ENCODE measurements around the gene CHST13. TPM values are rescaled to one million over a fixed set of nuclear protein-coding genes. Genes with fewer than 3 reads are reported as not detected.
"Not testable (repeated sequence)": the region's sequence is repeated elsewhere in the genome, so short reads cannot be mapped to it uniquely, and the experiment has no call there.

The CHST13 gene
- total RNA-seq, 2 donors from 2014 or later, result 0.15 to 0.18 TPM

DNA sequence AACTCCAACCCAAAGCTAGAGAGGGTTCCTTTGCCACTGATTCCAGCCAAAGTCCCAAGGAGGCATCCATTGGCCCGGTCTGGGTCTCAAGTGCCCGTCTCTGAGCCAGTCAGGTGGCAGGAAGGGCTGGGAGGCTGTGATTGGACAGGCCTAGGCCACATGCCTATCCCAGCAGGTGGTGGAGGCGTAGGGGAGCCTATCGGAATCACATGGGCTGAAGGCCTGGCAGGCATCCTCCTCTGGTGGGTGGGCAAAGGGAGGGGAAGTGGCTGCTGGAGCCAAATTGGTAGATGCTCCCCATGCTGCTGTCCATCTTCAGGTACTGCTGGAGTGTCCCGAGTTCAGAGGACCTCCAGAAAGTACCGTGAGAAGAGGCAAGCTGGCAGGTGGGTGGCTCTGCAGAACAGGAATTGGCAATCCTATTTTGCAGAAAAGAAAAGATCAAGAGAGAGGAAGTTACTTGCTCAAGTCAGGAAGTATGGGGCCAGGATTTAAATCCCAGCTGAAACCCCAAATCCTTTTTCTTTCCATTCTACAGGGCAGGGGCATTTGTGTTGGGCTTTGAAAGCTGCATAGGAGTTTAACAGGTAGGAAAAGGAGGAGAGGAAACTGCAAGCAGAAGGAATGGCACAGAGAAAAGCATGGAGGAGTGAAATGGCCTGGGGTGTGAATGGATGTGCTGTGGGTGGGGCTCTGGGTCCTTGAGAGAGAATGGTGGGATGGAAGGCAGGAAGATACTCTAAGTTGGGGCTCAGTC, 3.7 kb downstream of the CHST13 start:
- H3K9me3 ChIP-seq (ENCODE audit: control insufficient read depth, low read length, poor library complexity, severe bottlenecking), result no peaks in the 10 kb centered on the region
- Mint-ChIP-seq H3K36me3 (ENCODE audit: low read depth) (no peaks in the 10 kb centered on the region), H3K4me1 (no peaks in the 10 kb centered on the region), H3K4me3 (no peak overlapping the region), H3K27ac (no peak overlapping the region), H3K27me3 (peaks cover 32% of the 10 kb centered on the region)
- ATAC-seq (no peak), DNase-seq (no peak)

DNA sequence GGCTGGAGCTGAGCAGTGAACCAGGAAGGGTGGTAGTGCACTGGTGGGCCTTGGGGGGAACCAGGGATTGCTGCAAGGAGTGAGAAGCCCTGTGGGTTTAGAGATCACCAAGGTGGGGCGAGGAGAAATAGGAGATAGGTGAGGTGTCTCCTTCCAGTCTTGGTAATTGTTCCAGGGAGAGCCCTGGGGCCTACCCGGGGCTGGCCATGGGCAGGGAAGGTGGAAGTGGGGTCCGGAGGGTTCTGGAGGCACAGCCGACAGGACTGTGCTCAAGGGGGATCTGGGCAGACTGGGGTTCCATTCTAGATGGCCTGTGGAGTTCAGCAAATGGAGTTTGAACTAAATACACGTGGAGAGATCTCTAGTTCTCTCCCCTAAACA, 4.5 kb downstream of the CHST13 start:
- H3K4me3 Mint-ChIP-seq, result no peak overlapping the region
- no peaks in the 10 kb centered on the region for H3K4me1 Mint-ChIP-seq
- no peak overlapping the region for H3K27ac Mint-ChIP-seq
- no peaks in the 10 kb centered on the region for H3K36me3 Mint-ChIP-seq (ENCODE audit: low read depth)
- H3K9me3 ChIP-seq (ENCODE audit: control insufficient read depth, low read length, poor library complexity, severe bottlenecking), result no peaks in the 10 kb centered on the region
- ATAC-seq (no peak), DNase-seq (no peak)
- peaks cover 26% of the 10 kb centered on the region for H3K27me3 Mint-ChIP-seq

DNA sequence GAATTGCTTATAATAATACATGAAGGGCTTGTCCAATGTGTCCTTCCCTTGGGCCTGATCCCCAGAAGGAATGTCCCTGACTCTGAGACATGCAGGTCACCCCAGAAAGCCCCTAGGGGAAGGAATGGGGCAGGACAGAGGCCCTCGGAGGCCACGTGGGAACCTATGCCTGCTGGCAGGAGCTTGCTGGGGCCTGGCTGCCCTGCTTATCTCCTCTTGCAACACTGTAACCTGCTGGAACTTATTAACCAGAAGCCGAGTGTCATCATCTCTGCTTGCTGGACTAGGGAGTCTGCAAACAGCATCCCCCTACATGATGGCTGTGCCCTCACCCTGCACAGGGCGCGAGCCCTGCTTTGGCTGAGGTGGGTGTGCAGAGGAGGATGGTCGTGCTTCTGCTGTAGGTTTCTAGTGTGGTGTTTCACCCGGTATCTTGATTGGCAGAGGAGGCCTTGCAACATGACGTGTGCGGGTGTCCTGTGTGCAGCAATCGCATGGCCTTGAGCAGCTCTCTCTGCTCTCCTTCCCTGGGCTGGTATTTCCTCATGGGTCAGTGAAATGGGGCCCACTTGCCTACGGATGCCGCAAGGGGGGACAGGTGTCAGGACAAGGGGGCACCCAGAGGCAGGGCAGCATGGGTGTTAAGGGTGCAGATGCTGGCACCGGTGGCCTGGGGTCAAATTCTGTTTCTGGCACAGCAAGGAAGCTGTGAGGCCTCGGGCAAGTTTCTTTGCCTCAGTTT, 5.0 kb downstream of the CHST13 start:
- Mint-ChIP-seq H3K27me3 (peaks cover 30% of the 10 kb centered on the region), H3K4me1 (no peaks in the 10 kb centered on the region), H3K36me3 (ENCODE audit: low read depth) (no peaks in the 10 kb centered on the region), H3K4me3 (no peak overlapping the region), H3K27ac (no peak overlapping the region)
- DNase-seq (no peak), ATAC-seq (no peak)
- H3K9me3 ChIP-seq (ENCODE audit: control insufficient read depth, low read length, poor library complexity, severe bottlenecking), result no peaks in the 10 kb centered on the region

DNA sequence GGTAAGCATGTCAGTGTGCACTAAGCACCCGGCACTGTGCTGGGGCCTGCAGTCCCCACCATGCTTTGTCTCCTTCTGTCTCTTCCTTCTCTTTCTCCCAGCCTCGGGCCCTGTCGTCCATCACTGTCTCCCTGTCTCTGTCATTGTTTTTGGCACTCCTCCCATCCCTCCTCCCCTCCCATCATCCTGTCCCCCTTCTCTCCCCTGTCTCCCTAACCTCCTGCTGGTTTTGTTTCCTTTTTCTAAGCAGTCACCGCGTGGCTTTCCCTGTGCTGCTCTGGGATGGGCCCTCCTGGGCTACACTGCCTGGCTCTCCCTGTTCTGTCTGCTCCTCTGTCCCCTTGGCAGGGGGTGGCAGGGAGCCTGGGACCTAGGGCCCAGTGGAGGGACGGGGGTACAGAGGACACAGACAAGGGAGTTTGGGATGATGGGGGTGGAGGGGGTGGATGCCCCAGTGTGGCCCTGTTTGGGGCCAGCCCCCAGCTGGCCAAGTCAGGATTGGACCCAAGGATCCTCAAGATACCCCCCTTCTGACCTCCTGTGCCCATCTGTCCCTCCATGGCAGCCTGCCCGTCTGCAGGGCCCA, 5.7 kb downstream of the CHST13 start:
- H3K27ac Mint-ChIP-seq, result no peak overlapping the region
- H3K9me3 ChIP-seq (ENCODE audit: control insufficient read depth, low read length, poor library complexity, severe bottlenecking), result no peaks in the 10 kb centered on the region
- no peak for ATAC-seq
- H3K27me3 Mint-ChIP-seq, result peaks cover 35% of the 10 kb centered on the region
- DNase-seq, result no peak
- H3K36me3 Mint-ChIP-seq (ENCODE audit: low read depth), result no peaks in the 10 kb centered on the region
- no peak overlapping the region for H3K4me3 Mint-ChIP-seq
- H3K4me1 Mint-ChIP-seq, result no peaks in the 10 kb centered on the region

DNA sequence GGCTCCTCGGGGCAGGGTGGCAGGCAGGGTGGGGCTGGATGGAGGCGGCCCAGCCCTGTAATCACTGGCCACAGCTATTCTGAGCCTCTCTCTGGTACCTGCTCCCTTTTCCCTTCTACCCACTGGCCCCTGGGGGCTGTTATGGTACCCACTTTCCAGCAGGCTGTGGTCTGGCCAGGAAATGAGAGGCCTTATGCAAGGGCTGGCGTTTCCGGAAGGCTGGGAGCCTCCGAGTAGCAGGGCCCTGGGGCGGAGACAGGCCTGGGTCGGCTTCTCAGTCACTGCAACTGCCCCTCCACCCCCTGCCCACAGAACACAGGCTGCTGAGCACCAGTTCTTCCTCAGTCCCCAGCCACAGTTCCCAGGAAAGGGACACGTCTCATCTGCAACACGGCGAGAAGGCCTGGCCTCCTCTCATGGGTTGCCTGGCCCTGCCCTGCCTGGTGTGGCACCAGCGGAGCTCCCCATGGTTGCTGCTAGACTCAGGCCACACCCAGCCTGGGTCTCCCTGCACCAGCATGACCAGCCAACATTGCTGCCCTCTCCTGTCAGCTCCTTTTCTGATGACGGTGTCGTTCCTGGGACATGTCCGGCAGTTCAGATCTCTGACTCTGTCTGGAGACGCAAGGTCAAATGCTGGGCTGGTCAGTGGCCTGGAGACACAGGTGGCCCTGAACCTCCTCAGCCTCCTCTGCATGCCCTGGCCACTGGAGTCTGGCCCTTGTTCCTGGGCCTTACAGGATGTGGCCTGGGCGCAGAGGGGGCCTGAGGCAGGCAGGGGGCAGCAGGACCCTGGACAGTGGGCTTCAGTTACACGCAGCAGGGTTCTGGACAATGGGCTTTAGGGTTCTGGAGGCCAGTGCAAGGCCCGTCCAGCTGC, 6.5 kb downstream of the CHST13 start:
- H3K4me1 Mint-ChIP-seq, result no peaks in the 10 kb centered on the region
- peaks cover 35% of the 10 kb centered on the region for H3K27me3 Mint-ChIP-seq
- H3K9me3 ChIP-seq (ENCODE audit: control insufficient read depth, low read length, poor library complexity, severe bottlenecking), result no peaks in the 10 kb centered on the region
- no peak for ATAC-seq
- no peaks in the 10 kb centered on the region for H3K36me3 Mint-ChIP-seq (ENCODE audit: low read depth)
- DNase-seq, result no peak
- H3K4me3 Mint-ChIP-seq, result no peak overlapping the region
- H3K27ac Mint-ChIP-seq, result no peak overlapping the region

DNA sequence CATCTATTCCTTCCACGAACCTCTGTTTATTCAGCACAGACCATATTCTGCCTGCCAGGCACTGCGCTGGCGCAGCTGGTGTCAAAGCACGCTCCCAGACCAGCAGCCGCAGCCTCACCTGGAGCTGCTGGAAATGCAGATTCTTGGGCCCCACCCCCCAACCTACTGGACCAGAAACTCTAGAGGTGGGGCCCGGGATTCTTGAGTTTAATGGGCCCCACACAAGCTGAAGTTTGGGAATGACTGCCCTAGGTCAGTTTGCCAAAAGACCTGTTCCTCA, 7.0 kb downstream of the CHST13 start:
- H3K27me3 Mint-ChIP-seq, result peaks cover 34% of the 10 kb centered on the region
- no peaks in the 10 kb centered on the region for H3K9me3 ChIP-seq (ENCODE audit: control insufficient read depth, low read length, poor library complexity, severe bottlenecking)
- no peaks in the 10 kb centered on the region for H3K36me3 Mint-ChIP-seq (ENCODE audit: low read depth)
- ATAC-seq, result no peak
- DNase-seq, result no peak
- no peak overlapping the region for H3K27ac Mint-ChIP-seq
- no peak overlapping the region for H3K4me3 Mint-ChIP-seq
- no peaks in the 10 kb centered on the region for H3K4me1 Mint-ChIP-seq

DNA sequence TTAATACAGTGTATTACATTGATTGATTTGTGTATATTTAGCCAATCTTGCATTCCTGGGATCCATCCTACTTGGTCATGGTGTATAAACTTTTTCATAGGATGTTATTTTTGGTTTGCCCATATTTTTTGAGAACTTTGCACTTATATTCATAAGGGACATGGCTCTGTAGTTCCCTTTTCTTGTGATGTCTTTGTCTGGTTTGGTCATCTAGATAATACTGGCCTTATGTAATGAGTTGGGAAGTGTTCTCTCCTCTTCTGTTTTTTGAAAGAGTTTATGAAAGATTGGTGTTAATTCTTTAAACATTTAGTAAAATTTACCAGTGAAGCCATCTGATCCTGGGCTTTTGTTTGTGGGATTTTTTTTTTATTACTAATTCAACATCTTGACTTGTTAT, 9.6 kb downstream of the CHST13 start:
- H3K27ac Mint-ChIP-seq, result peak overlapping the region; percentile 51
- no peak for DNase-seq

DNA sequence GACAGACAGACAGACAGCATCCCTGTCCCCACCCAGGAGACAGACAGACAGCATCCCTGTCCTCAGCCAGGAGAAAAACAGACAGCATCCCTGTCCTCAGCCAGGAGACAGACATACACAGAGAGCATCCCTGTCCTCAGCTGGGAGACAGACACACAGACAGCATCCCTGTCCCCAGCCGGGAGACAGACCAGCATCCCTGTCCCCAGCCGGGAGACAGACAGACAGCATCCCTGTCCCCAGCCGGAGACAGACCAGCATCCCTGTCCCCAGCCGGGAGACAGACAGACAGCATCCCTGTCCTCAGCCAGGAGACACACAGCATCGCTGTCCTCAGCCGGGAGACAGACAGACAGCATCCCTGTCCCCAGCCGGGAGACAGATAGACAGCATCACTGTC, 10.8 kb downstream of the CHST13 start:
- not testable (repeated sequence) for ATAC-seq; H3K9me3 ChIP-seq (ENCODE audit: control insufficient read depth, low read length, poor library complexity, severe bottlenecking); H3K4me3 Mint-ChIP-seq; DNase-seq; H3K4me1 Mint-ChIP-seq; H3K36me3 Mint-ChIP-seq (ENCODE audit: low read depth)
- peak overlapping the region; percentile 59 for H3K27ac Mint-ChIP-seq
- peaks cover 33% of the 10 kb centered on the region for H3K27me3 Mint-ChIP-seq

More for the DNA sequence above, 9.6 kb downstream of the CHST13 start:
- Mint-ChIP-seq H3K36me3 (ENCODE audit: low read depth) (no peaks in the 10 kb centered on the region), H3K27me3 (peaks cover 33% of the 10 kb centered on the region), H3K4me1 (no peaks in the 10 kb centered on the region), H3K4me3 (no peak overlapping the region)
- H3K9me3 ChIP-seq (ENCODE audit: control insufficient read depth, low read length, poor library complexity, severe bottlenecking), result no peaks in the 10 kb centered on the region
- ATAC-seq, result no peak

DNA sequence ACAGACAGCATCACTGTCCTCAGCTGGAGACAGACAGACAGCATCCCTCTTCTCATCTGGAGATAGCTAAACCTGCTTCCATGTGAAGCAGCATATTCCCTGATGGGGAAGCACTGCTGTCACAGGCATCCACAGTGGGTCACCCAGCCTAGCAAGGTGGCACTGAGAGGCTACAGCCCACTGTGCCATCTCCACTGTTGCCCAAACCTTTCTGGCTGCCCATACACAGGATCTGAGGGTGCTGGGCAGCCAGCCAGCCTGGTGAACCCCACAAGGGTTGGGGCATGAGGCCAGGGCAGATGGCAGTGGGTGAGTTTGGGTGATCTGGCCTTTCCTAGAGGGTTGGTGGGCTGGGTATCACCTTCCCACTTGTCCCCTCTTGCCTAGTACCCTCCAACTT, 11.7 kb downstream of the CHST13 start:
- DNase-seq (no peak), ATAC-seq (no peak)
- H3K9me3 ChIP-seq (ENCODE audit: control insufficient read depth, low read length, poor library complexity, severe bottlenecking), result no peaks in the 10 kb centered on the region
- no peaks in the 10 kb centered on the region for H3K36me3 Mint-ChIP-seq (ENCODE audit: low read depth)
- peaks cover 2% of the 10 kb centered on the region for H3K4me1 Mint-ChIP-seq
- peaks cover 38% of the 10 kb centered on the region for H3K27me3 Mint-ChIP-seq
- H3K27ac Mint-ChIP-seq, result no peak overlapping the region
- H3K4me3 Mint-ChIP-seq, result no peak overlapping the region

DNA sequence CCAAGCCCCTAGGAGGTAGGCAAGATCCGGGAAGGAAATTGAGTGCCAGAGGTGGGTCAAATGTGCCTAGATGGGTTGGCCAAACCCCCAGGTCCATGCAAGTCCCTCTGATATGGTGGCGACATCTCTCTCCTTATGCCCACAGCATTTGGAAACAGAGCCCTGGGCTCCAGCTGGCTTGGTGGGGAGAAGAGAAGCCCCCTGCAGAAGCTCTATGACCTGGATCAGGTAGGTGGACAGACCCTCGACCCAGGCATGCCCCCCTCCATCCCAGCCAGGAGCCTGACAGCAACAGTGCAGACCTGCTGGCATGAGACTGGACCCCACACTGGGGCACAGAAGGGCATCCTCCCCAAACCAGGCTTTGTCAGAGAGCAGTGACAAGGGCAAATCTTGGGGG, 12.2 kb downstream of the CHST13 start:
- peaks cover 38% of the 10 kb centered on the region for H3K27me3 Mint-ChIP-seq
- ATAC-seq (no peak), DNase-seq (peak in 1 of 3 donors; percentile 4)
- H3K27ac Mint-ChIP-seq, result no peak overlapping the region
- no peak overlapping the region for H3K4me3 Mint-ChIP-seq
- no peaks in the 10 kb centered on the region for H3K36me3 Mint-ChIP-seq (ENCODE audit: low read depth)
- no peaks in the 10 kb centered on the region for H3K9me3 ChIP-seq (ENCODE audit: control insufficient read depth, low read length, poor library complexity, severe bottlenecking)
- H3K4me1 Mint-ChIP-seq, result peaks cover 2% of the 10 kb centered on the region

DNA sequence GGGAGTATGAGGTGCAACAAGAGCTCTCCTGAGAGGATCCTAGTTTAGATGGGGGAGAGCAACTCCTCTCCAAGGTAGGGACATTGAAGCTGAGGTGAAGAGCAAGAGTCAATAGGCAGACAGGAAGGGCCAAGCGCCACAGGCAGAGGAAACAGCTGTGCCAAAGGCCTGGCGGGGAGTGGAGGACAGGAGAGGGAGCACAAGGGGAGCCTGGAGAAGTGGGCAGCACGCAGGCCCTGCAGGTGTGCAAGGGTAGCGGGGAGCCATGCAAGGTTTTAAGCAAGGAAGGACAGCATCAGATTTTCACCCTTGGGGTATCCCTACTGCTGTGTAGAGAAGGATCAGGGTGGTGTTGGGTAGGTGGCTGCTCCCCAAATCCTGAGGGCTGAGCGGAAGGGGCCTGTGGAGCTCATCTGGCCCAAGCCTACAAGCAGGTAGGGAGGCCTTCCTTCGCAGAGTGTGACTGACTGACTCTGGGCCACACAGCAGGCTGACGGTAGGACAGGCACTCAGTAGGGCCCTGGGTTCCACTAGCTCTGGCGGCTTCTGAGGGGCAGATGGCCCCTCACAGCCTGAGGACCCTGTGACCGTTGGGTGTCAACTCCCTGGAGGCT, 13.3 kb downstream of the CHST13 start:
- Mint-ChIP-seq H3K4me1 (peaks cover 2% of the 10 kb centered on the region), H3K36me3 (ENCODE audit: low read depth) (no peaks in the 10 kb centered on the region), H3K27me3 (peaks cover 38% of the 10 kb centered on the region), H3K4me3 (no peak overlapping the region), H3K27ac (no peak overlapping the region)
- no peak for ATAC-seq
- DNase-seq, result no peak
- H3K9me3 ChIP-seq (ENCODE audit: control insufficient read depth, low read length, poor library complexity, severe bottlenecking), result no peaks in the 10 kb centered on the region

DNA sequence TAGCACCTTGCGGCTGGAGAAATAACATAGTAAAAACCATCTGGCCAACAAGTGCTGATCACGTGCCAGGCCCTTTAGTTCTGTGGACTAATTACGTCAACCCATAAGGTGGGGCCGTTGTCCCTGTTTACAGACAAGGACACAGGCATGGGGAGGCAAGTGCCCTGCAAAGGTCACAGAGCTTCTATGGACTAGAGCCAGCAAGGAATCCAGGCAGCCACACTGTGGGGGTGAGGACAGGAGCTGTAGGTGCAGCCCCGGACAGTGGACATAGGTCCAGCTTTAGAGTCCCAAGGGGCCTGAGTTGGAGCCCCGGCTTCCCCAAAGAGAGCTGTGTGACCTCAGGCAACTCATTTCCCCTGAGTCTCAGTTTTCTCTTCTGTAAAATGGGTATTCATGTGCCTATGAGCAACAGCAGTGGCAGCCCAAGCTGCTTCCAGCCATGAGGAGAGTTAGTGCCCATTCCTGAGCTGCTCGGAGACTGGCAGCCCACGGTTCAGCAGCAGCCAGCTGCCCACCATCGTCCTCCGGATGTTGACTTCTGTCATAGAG, 13.9 kb downstream of the CHST13 start:
- peaks cover 38% of the 10 kb centered on the region for H3K27me3 Mint-ChIP-seq
- H3K4me1 Mint-ChIP-seq, result peaks cover 2% of the 10 kb centered on the region
- no peaks in the 10 kb centered on the region for H3K9me3 ChIP-seq (ENCODE audit: control insufficient read depth, low read length, poor library complexity, severe bottlenecking)
- no peaks in the 10 kb centered on the region for H3K36me3 Mint-ChIP-seq (ENCODE audit: low read depth)
- DNase-seq (no peak), ATAC-seq (no peak)
- H3K27ac Mint-ChIP-seq, result no peak overlapping the region
- no peak overlapping the region for H3K4me3 Mint-ChIP-seq
